HG03097 (cell line): ENCODE results near the gene TAF4.

Experiments used
- ATAC-seq: cut with Tn5 transposase; IDR thresholded peaks from one replicate; pipeline ENCODE4 v1.9.1; 2021; ENCODE audit not compliant: unreplicated experiment, low FRiP score

TAF4 gene

DNA sequence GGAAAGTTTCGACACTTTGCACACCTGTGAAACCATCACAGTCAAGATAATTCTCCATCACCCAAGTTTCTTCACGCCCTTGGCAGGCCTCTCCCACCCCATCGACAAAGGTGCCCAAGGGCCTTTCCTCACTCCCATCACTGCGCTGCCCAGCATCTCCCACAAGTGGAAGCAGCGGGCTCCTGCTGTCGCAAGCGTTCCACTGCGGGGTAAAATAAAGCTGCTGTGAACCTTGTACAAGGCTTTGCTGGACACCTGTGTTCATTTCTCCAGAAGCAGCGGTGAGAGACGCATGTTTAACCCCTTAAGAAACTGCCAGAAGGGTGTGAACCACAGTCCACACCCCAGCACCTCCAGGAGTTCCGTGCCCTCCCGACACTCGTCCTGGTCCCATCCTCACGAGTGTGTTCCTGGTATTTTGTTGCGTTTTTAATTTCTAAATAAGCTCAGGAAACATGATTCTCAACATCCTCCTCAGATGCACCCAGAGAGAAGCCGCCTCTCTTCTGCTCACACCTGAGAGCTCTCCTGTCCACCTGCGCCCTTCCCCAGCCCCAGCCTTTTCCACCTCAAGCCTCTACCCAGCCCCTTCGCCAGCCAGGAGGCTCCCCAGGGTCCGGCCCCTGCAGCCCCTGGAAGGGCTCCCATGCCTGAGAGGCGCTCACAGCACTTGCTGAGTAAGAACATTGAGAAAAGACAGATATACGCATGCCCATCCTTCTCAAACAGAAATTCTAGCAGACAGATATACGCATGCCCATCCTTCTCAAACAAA, 97.5 kb downstream of the TAF4 start:
- ATAC-seq = no peak

DNA sequence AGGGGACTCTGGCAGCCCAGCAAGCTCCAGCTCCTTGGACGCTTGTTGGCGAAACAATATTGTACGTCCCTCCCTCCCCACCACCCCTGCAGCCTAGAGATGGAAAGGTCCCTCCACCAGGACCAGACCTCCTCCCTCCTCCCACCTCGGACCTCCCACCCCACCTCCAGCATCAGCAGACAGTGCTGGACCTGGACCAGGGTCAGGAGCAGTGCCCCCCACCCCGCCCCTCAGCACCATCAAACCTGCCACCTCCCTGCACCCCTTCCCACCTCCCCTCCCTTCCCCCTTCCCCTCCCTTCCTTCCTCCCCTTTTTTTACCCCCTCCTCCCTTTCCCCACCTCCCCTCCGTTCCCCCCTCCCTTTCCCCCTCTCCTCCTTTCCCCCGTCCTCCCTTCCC, 98.4 kb downstream of the TAF4 start:
- no peak for ATAC-seq

DNA sequence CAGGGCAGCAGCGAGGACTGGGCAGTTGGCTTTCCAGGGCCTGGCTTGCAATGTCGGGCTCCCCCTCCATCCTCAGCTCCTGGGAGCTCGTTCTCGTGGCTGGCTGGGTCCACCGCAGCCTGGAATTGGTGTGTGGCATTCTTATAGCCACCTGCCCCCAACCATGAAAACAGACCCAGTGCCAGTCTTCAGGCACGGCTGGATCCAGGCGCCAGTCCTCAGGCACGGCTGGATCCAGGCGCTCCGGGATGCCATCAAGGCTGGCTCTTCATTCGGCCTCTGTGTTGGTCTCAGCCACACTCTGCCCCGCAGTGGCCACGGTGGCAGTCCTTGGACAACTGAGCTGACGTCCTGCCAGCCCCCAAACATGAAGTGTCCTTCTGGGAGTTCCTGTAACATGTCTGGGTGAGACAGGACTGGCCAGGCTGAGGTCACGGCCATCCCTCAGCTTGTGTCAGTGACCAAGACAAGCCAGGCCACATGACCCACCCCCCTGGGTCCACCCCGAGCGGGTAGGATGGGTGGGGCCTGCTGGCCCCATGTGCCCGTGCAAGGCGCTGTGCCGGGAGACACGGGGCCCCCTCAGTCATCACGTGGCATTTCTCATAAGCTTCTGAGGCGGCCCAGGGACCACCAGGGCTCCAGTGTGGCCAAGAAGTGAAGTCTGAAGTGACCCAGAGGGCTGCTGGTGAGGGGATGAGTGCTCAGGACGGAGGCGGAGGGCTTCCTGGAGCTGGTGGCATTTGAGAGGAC, 99.0 kb downstream of the TAF4 start:
- ATAC-seq = no peak

GRCh38 chr20:61965606-61966491, 99.8 kb downstream of the TAF4 start:
- ATAC-seq = no peak

- no peak for ATAC-seq
Measured at GRCh38 chr20:61964675-61965605, 100.7 kb downstream of the TAF4 start.

DNA sequence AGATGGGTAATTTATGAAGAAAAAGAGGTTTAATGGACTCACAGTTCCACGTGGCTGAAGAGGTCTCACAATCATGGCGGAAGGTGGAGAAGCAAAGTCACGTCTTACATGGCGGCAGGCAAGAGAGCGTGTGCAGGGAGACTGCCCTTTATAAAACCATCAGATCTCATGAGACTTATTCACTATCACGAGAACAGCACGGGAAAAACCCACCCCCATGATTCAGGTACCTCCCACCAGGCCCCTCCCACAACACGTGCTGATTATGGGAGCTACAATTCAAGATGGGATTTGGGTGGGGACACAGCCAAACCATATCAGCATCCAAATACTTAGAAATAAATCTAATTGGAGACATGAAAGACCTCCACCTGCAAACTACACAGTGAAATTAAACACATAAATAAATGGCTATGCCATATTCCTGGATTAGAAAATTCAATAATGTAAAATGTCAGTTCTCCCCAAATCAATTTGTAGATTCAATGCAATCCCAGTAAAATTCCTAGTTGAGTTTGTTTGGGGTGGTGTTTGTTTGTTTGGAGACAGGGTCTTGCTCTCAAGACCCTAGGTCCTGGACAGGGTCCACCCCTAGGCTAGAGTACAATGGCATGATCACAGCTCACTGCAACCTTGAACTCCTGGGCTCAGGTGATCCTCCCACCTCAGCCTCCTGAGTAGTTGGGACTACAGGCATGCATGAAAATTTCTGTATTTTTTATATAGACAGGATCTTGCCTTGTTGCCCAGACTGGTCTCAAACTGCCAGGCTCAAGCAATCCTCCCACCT, 101.6 kb downstream of the TAF4 start:
- ATAC-seq = no peak

DNA sequence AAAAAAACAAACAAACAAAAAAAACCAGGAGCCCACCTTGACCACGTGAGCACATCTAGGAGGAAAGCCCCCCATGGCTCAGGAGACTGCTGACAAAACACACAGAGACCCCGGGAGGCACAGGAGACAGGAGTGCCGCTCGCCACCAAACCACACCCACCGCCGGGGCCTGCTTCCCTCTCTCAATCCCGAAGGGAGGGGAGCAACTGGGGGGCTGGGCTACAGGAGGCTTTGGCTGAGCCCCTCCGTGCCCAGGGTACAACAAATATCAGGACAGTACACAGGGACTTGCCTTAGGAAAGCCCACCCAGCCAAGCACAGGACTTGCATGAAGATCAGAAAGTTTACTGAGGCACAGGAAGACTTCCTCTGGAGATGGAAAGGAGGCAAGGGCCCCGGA, 102.5 kb downstream of the TAF4 start:
- ATAC-seq = no peak

GRCh38 chr20:61960836-61961235, 104.8 kb downstream of the TAF4 start:
- ATAC-seq = no peak

- no peak for ATAC-seq
Measured at GRCh38 chr20:61958773-61959700, 106.6 kb downstream of the TAF4 start.

DNA sequence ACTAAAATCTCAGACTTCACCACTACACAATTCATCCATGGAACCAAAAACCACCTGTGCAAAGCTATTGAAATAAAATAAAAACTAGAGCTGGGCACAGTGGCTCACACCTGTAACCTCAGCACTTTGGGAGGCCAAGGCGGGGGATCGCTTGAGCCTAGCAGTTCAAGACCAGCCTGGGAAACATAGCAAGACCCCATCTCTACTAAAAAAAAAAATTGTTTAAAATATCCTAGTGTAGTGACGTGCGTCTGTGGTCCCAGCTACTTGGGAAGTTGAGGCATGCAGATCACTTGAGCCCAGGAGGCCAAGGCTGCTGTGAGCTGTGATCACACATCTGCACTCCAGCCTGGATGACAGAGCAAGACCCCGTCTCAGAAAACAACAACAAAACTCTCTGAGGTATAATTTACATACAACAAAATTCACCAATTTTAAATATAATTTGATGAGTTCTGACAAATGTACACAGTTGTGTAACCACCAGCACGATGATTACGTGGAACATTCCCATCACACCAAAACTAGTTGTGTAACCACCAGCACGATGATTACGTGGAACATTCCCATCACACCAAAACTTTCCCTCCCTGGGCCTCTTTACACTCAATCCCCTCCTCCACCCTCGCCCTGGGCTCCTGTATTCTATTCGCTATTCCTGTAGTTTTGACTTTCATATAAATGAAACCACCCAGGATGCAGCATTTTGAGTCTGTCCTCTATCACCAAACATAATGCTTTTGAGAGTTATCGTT, 107.5 kb downstream of the TAF4 start:
- no peak for ATAC-seq

DNA sequence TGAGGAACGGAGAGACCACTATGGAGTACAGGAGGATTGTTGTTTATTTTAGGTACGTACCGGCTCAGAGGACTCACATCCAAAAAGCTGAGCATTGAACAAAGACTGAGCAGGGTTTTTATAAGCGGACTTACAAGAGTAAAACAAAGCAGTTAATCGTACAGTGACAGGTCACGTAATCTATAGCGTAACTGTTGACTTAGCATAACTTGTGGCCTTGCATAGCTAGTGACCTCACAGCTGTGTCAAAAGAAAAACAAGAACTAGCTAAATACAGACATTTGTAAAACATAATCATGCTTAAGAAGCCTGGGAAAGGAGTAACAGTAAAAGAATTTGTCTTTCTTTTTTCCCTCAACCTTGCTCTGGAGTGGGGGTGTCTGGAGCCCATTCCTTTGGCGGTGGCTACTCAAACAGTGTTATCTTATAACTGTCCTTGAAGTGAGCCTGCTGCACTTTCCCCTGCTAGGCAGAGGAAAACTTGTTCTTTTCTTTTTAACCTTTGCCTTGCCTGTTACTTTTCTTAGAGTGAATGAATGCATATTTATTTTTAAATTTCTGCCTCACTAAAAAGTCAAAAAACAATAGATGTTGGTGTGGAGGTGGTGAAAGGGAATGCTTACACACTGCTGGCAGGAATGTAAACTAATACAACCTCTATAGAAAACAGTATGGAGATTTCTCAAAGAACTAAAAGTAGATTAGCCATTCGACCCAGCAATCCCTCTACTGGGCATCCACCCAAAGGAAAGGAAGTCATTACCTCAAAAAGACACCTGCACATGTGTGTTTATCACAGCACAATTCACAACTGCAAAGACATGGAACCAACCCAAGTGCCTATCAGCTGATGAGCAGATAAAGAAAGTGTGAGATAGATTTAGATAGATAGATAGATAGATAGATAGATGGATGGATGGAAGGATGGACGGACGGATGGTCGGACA, 109.0 kb downstream of the TAF4 start:
- ATAC-seq = no peak

DNA sequence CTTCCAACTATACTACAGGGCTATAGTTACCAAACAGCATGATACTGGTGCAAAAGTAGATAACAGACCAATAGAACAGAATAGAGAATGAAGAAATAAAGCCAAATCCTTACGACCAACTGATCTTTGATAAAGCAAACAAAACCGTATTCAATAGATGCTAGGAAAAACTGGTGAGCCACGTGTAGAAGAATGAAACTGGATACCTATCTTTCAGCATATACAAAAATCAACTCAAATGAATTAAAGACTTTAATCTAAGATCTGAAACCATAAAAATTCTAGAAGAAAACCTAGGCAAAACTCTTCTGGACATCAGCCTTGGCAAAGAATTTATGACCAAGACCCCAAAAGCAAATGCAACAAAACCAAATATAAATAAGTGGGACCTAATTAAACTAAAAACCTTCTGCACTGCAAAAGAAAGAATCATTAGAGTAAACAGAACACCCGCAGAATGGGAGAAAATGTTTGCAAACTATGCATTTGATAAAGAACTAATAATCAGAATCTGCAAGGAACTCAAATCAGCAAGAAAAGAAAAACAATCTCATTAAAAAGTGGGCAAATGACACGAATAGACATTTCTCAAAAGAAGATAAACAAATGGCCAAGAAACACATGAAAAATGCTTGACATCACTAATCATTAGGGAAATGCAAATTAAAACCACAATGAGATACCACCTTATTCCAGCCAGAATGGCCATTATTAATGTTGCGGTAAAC, 109.8 kb downstream of the TAF4 start:
- ATAC-seq = no peak

DNA sequence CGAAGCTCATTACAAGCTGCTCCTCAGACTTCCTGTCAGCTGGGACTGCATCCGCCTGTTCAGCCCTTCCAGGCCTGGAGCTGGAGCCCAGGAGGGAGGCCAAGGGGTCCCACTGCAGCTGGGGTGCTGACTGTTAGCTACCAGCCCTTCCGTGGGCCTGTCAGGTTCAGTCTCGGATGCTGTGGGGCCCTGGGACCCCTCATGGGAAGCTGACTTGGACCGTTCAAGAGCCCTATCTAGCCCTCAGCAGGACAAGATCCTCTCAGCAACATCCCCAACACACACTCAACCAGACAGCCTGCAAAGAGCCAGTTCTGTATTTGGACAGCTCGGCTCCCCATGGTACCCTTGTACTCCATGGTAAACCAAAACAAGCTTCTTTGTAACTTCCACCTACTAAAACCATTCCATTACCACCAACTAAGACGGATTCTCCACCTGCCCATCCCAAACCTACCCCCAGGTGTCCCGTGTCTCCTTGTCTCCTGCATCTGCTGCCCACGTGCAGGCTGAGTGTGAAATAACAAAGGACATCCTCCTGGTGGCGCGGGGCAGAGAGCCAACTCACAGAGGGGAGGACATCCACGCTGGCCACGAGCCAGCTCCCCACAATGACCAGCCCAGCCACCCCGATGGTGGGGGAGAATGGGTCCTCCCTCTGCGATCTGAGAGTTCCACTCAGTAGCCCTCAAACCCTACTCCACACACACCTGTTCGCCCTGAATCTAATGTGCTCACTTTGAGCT, 111.2 kb downstream of the TAF4 start:
- no peak for ATAC-seq

GRCh38 chr20:61953037-61954021, 112.4 kb downstream of the TAF4 start:
- no peak for ATAC-seq
